NCI-H2227 (cell line): Measurements from ENCODE around the gene DDIT3.

Experiments used
- DNase-seq: peaks from one replicate; lab custom pipeline; 2025; ENCODE audit not compliant: unreplicated experiment; lab: John Stamatoyannopoulos, UW

Gene DDIT3

GRCh38 chr12:57547288-57548012 lies 27.1 kb upstream of the DDIT3 start:
- no peak for DNase-seq

GRCh38 chr12:57546438-57547287 lies 26.3 kb upstream of the DDIT3 start, which contains the start of gene DCTN2:
DCTN2 (minus strand) TSS chr12:57547192; CDS start chr12:57547063, 129 bp downstream.
- DNase-seq = peak; percentile 94

- DNase-seq = no peak
Observed at GRCh38 chr12:57545809-57546437, 25.6 kb upstream of the DDIT3 start.

- no peak for DNase-seq
Observed at GRCh38 chr12:57543581-57543980, 23.3 kb upstream of the DDIT3 start.

GRCh38 chr12:57541717-57542116 lies 21.4 kb upstream of the DDIT3 start:
- no peak for DNase-seq

GRCh38 chr12:57541001-57541400 lies 20.7 kb upstream of the DDIT3 start:
- peak; percentile 28 for DNase-seq

GRCh38 chr12:57539134-57539768 lies 18.9 kb upstream of the DDIT3 start:
- DNase-seq = no peak

GRCh38 chr12:57536597-57536942 lies 16.3 kb upstream of the DDIT3 start:
- no peak for DNase-seq

GRCh38 chr12:57535764-57536596 lies 15.7 kb upstream of the DDIT3 start:
- DNase-seq = no peak

- DNase-seq = no peak
Observed at GRCh38 chr12:57534991-57535543, 14.8 kb upstream of the DDIT3 start.

GRCh38 chr12:57534250-57534649 lies 13.9 kb upstream of the DDIT3 start:
- no peak for DNase-seq

GRCh38 chr12:57533108-57533507 lies 12.8 kb upstream of the DDIT3 start:
- DNase-seq = no peak

- DNase-seq = no peak
Observed at GRCh38 chr12:57531836-57532235, 11.5 kb upstream of the DDIT3 start.

GRCh38 chr12:57530396-57531142 lies 10.3 kb upstream of the DDIT3 start:
- no peak for DNase-seq

GRCh38 chr12:57529831-57530230 lies 9.5 kb upstream of the DDIT3 start:
- no peak for DNase-seq

- no peak for DNase-seq
Observed at GRCh38 chr12:57528831-57529555, 8.7 kb upstream of the DDIT3 start.

- no peak for DNase-seq
Observed at GRCh38 chr12:57528176-57528575, 7.9 kb upstream of the DDIT3 start.

- DNase-seq = no peak
Observed at GRCh38 chr12:57527184-57527583, 6.9 kb upstream of the DDIT3 start.
